PFSK-1 (cell line): ENCODE measurements around the gene B3GNT4.

Experiments used
- FOXP2 ChIP-seq: optimal IDR thresholded peaks from 2 replicates; pipeline ENCODE3; 2011; ENCODE audit warnings: borderline replicate concordance, control low read depth, inconsistent platforms; ENCODE audit not compliant: insufficient read depth; ENCODE audit errors: extremely low read length, extremely low read depth
- POLR2AphosphoS5 ChIP-seq: IDR thresholded peaks from 2 replicates; pipeline ENCODE4 v1.6.1; 2012; ENCODE audit warnings: low read depth, mild to moderate bottlenecking, control low read depth, low read length, moderate library complexity
- REST ChIP-seq, 2 experiments: IDR thresholded peaks; 2 replicates each; pipeline versions ENCODE4 v1.6.1 to v1.8.0; 2011 to 2012; ENCODE audit warnings: low read depth in 2 of 2, low read length in 2 of 2, control low read depth in 1 of 2, inconsistent platforms in 1 of 2, mild to moderate bottlenecking in 1 of 2, moderate library complexity in 1 of 2; ENCODE audit not compliant: insufficient read depth in 1 of 2
- SIN3A ChIP-seq: IDR thresholded peaks from 2 replicates; pipeline ENCODE4 v1.6.1; 2012; ENCODE audit warnings: mild to moderate bottlenecking, low read length, moderate library complexity, borderline replicate concordance; ENCODE audit not compliant: insufficient read depth
- TAF1 ChIP-seq: IDR thresholded peaks from 2 replicates; pipeline ENCODE4 v1.6.1; 2012; ENCODE audit warnings: low read length, control low read depth, borderline replicate concordance; ENCODE audit not compliant: insufficient read depth

Gene B3GNT4

GRCh38 chr12:122197612-122197966 is 5.9 kb upstream of the B3GNT4 start:
- TF ChIP-seq FOXP2 (no peak), TAF1 (no peak), POLR2AphosphoS5 (no peak), SIN3A (no peak), REST (IDR thresholded peaks at IDR 0.05; ENCODE audit: insufficient read depth in 1 of 2, low read depth in 2 of 2, low read length in 2 of 2) (no peak)

- TF ChIP-seq TAF1 = no peak
- TF ChIP-seq FOXP2 = no peak
- TF ChIP-seq SIN3A = no peak
- TF ChIP-seq REST (IDR thresholded peaks at IDR 0.05; ENCODE audit: insufficient read depth in 1 of 2, low read depth in 2 of 2, low read length in 2 of 2) = no peak
- no peak for TF ChIP-seq POLR2AphosphoS5
Observed at GRCh38 chr12:122199484-122200355, 3.8 kb upstream of the B3GNT4 start.

GRCh38 chr12:122200541-122201175 is 2.9 kb upstream of the B3GNT4 start:
- TF ChIP-seq REST (IDR thresholded peaks at IDR 0.05; ENCODE audit: insufficient read depth in 1 of 2, low read depth in 2 of 2, low read length in 2 of 2) (no peak), SIN3A (no peak), FOXP2 (no peak), POLR2AphosphoS5 (no peak), TAF1 (no peak)

GRCh38 chr12:122201381-122201780 is 2.1 kb upstream of the B3GNT4 start:
- TF ChIP-seq TAF1 (no peak), POLR2AphosphoS5 (no peak), FOXP2 (no peak), REST (IDR thresholded peaks at IDR 0.05; ENCODE audit: insufficient read depth in 1 of 2, low read depth in 2 of 2, low read length in 2 of 2) (no peak), SIN3A (no peak)
